Stimulated activated CD4-positive, alpha-beta T cell treated with anti-CD3 and anti-CD28 coated beads, Interleukin-1b, Interleukin-23, amount 100 ng/mL, for 1 hour (primary cell): ENCODE measurements around the gene BCAS3.

Source experiments
- DNase-seq, 2 donors: peaks; one replicate each; pipeline ENCODE4 v3.0.0-alpha.2; 2020; ENCODE audit warnings: low read depth in 2 of 2

BCAS3 gene

GRCh38 chr17:61316633-61317032, 639.0 kb downstream of the BCAS3 start:
- DNase-seq, result no peak

- DNase-seq, result no peak
These were observed 640.1 kb downstream of the BCAS3 start for GRCh38 chr17:61317779-61318178.

GRCh38 chr17:61318684-61319098, 641.0 kb downstream of the BCAS3 start:
- DNase-seq, result no peak

- DNase-seq, result no peak
These were observed 643.7 kb downstream of the BCAS3 start for GRCh38 chr17:61321344-61321743.

DNA sequence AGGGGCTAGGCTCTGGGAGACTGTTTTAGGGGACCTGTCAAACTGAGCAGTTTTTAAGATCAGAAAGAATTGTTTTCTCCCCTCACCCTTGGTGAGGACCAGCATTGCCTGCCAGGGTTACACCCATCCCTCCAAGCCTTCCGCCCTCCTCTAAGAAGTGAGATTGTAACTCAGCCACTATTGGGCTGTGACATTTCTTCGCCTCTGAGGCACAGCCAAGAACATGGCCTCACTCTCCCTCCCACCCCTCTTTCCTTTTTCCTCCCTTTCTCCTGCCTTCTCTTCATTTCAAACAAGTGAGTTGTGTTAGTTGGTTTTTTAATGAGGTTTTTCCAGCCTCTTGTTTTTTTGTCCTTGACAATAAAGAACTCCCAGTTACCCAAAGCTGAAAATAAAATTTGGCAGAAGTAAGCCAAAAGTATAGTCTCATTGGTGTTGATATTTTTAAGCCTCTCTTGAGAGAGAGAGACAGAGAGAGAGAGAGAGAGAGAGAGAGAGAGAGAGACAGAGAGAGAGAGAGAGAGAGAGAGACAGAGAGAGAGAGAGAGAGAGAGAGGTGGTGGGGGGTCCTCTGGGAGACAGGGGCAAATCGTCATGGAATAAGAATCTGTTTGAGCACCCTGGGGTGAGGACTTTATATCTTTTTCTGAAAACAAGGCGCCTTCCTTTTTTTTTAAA, 644.8 kb downstream of the BCAS3 start:
- no peak for DNase-seq

DNA sequence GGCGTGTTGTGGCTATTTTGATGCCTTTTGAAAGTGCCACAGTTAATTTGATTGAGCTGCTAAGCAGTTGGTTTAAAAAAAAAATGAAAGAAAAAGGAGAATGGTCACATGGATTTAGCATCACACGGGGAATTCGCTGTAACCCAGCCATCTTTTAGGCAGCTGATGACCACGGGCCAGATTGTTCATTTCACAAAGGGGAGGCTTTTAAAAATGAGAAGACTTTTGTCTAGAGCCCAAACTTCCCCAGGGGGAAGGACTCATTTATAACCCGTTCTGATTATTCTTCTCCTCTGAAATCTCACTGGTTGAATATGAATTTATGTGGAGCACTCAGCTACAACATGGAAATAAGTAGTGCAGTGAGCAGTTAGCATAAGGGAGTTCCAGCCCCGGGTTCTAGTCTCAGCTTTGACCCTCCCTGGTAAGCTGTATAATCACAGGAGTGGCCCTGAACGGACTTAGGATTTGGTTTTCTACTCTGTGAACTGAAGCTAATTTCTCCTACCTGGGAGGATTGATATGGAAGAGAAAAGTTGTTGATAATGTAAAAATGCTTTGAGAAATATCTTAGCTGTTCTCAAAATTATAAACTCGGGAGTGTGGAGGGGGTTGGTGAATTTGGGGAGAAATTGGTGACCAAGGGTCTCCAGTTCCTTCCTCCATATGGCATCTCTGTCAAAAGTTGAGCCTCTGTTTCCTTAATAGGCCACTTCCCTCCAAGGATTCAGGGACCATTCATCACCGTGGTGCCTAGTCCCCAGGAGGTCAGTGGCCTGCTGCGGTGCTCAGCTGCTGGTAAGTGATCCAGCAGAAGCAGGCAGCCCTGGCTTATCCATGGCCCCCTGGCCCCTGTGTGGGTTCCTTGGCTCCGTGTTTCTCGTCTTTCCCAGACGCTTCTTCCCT, 645.6 kb downstream of the BCAS3 start:
- no peak for DNase-seq

DNA sequence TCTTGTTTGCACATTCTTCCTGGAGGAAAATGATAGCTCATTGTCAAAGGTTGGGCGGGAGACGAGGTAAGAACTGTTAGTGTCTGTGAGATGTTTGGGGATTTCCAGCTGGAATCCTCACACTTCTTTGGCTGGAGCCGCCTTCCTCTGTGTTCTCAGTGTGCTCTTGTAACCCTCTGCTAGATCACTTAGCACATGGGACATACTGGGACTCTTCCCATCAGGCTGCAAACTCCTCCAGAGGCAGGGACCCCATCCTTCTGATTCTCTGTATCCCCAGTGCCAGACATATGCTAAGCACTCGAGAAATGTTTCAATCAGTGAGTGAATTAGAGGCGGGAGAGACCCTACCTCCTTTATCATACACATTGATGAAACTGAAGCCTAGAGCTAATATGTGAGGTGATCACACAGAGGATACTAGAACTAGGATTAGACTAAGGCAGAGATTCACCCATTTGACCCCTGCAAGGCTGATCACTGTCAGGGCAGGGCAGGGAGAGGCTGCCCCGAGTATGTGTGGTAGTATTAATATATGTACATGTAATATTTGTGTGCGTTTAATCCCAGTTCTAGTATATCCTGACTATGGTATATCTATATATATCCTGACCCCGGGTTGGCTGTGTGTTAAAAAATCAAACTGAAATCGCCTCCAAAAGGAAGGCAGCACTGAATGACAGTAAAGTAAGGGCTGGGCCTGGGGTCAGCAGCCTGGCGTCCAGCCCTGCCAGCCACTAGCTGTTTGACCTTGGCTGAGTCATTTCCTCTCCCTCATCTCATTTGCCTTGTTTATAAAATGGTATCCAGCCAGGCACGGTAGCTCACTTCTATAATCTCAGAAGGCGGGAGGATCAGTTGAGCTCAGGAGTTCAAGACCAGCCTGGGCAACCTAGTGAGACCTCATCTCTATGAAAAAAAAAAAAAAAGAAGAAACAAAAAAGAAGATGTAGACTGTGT, 646.5 kb downstream of the BCAS3 start:
- DNase-seq, result no peak

DNA sequence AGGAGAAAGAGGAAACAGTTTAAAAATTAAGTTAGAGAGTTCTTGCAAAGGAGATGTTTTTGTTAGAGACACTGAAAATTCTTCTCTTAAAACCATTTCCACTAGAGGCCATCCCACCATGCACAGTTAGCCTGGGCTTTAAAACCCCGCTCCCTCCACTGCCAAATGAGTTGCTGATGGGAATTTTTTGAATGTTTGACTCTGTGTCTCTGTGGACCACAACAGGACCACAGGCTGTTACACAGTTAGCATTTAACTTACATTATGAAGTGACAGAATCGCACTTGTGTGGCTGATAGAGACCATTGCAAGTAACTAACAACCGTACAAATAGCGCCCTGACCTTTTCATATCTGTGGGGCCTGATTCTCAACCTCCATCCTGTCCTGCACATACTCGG, 647.3 kb downstream of the BCAS3 start:
- no peak for DNase-seq

GRCh38 chr17:61325382-61326073, 647.9 kb downstream of the BCAS3 start:
- no peak for DNase-seq

DNA sequence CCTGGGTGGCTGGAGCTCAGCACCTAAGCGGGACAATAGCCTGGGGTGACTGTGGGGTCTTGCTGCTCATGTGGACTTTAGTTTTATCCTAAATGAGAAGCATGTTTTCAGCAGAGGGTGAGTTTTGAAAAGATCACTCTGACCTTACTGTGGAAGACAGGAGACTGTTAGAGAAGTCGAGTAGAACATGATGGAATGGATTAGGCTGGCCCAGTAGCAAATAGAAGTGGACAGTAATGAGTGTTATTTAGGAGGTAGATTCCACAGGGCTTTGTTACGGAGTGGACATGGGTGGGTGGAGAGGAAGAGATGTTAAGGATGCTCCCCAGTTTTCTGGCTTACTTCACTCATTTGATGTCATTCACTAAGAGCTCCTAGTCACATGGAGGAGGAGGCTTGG, 648.7 kb downstream of the BCAS3 start:
- no peak for DNase-seq

- no peak for DNase-seq
These were observed 650.7 kb downstream of the BCAS3 start for GRCh38 chr17:61328351-61328750.

DNA sequence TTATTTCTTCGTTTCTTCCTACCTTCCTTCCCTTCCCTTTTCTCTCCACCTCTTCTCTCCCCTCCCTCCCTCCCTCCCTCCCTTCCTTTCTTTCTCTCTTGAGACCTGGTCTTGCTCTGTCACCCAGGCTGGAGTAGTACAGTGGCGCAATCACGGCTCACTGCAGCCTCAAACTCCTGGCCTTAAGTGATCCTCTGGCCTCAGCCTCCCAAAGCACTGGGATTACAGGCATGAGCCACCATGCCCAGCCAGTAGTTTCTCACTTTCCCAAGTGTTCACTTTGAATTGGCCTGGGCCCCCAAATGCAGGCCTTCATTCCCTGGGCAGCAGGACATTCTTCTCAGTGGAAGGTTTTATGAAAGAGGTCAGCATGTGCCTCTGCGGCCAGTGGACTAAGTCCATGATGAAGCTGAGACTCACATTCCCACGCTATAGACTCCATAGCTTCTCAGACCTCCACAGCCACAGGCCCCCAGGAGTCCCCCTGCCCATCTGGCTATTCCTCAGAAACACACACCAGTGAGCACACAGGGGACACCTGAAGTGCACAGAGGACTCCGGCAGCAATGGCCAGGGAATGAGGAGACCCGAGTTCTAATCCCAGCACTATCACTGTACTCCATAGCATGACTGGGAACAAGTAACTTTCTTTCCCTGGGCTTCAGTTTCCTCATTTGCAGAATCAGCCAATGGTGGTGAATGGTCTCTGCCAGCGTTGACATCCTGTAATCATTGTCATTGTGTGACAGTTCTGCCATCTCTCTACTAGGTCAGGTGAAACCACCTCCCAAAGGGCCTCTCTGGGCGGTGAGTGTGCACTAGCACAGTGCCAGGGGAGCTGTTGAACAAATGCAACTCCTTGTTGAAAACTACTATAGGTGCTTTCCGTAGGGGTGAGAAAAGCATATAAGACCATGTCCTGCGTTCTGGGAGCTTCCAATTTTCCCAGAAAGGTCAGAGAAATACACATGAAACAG, 652.8 kb downstream of the BCAS3 start:
- DNase-seq, result no peak

DNA sequence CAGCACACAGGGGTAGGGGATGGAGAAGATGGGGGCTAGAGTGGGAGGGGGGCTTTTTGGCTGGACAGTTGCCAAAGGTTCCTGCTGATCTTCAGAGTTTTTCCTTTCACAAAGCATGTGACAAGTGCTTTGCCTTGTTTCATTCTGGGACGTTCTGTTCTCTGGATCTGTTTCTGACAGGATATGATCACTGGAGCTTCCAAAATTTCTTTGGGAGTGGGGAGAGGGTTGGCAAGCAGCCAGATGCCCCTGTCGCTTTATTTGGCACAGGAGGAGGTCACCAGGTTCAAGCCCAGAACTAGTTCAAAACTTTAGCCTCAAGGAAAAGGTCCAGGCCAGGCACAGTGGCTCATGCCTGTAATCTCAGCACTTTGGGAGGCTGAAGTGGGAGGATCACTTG, 653.5 kb downstream of the BCAS3 start:
- no peak for DNase-seq

- DNase-seq, result no peak
These were observed 654.2 kb downstream of the BCAS3 start for GRCh38 chr17:61331886-61332285.

- no peak for DNase-seq
These were observed 655.5 kb downstream of the BCAS3 start for GRCh38 chr17:61333136-61333535.

- DNase-seq, result no peak
These were observed 657.0 kb downstream of the BCAS3 start for GRCh38 chr17:61334673-61335072.

DNA sequence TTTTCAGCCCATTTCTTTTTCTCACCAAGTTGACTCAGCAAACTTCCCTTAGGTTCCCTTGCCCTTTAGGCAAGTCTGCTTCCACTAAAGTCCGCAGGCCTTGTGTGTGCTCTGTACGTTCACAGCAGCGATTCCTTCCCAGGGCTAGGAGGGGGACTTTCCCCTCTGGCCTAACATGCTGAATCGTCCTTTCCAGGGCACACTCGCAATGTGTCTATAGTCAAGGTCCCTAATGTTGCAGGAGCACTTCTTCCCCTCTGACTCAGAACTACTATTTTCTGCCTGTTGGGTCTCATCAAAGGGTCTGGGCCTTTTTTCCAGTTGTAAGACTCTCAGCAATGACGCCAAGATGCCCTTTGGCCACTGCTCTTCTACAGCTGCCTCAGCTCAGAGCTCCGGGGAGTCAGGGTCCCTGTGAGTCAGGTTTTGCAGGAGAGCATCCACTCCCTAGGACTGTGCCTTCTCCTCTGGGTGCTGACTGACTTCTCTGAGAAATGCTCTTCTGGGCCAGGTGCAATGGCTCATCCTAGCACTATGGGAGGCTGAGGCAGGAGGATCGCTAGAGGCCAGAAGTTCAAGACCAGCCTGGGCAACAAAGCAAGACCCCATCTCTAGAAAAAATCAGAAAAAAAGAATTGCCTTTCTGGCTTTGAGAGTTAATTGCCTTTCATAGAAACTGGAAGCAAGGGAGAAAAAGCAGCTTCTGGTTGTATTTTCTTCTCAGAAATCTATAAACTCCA, 657.6 kb downstream of the BCAS3 start:
- DNase-seq, result no peak

DNA sequence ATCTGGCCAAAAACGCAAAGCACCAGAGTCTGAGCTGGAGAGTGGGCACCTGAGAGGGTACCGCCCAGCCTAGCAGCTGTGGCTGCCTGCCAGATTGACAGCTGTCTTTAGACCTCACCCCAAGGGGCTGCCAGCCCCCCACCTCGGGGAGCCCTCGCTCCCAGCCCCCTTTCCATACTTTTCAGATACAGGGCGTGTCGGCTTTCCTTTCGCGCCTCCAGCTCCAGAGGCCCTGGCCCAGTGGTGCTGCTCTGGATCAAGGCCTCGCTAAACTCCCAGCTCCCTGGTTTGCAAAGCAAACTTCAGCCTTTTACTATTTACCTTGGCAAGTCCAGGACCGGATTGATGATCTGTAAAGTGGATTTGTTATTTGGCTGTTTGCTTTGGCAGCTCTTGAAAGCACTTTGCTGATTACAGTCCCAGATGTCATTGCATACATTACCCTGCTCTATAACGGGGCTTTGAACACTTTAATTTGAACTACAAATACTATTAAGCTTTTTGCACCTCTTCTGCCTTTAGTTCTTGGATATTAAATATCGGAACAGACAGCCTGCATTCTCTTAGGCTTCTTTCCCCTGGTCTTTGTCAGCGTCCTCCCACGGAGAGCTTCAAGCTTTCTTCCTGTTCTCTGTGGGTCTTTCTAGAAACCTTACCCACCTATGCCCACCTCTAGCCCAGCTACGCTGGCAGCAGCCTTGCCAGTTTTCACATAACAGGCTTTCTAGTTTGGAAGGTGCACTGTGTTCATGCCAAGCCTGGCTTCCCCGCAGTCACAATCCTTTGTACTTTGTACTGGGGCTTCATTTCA, 658.4 kb downstream of the BCAS3 start:
- DNase-seq, result no peak

GRCh38 chr17:61337290-61337689, 659.6 kb downstream of the BCAS3 start:
- no peak for DNase-seq
